Medulla oblongata (tissue), 1 donor: ENCODE results near the gene PARD6A.
"Not testable (repeated sequence)": the region's sequence is repeated elsewhere in the genome, so short reads cannot be mapped to it uniquely, and the experiment has no call there.

ENCODE experiments used
- DNase-seq: peaks from one replicate; pipeline ENCODE4 v3.0.0-alpha.2; 2015; ENCODE audit errors: extremely low spot score

The PARD6A gene

GRCh38 chr16:67685388-67686112 is 24.8 kb downstream of the PARD6A start:
- no peak for DNase-seq

GRCh38 chr16:67693517-67694285 is 32.9 kb downstream of the PARD6A start:
- not testable (repeated sequence) for DNase-seq

GRCh38 chr16:67694611-67695010 is 33.9 kb downstream of the PARD6A start:
- DNase-seq, result no peak

GRCh38 chr16:67697422-67698185 is 36.8 kb downstream of the PARD6A start:
- no peak for DNase-seq

- no peak for DNase-seq
Observed at GRCh38 chr16:67699265-67699664, 38.5 kb downstream of the PARD6A start.

- DNase-seq, result no peak
Observed at GRCh38 chr16:67701420-67701819, 40.7 kb downstream of the PARD6A start.

- DNase-seq, result no peak
Observed at GRCh38 chr16:67702130-67702529, 41.4 kb downstream of the PARD6A start.

GRCh38 chr16:67703626-67704025 is 42.9 kb downstream of the PARD6A start:
- DNase-seq, result no peak

- no peak for DNase-seq
Observed at GRCh38 chr16:67704110-67704509, 43.4 kb downstream of the PARD6A start.

- DNase-seq, result no peak
Observed at GRCh38 chr16:67707210-67707609, 46.5 kb downstream of the PARD6A start.

- DNase-seq, result no peak
Observed at GRCh38 chr16:67707790-67708189, 47.0 kb downstream of the PARD6A start.

- no peak for DNase-seq
Observed at GRCh38 chr16:67708368-67708771, 47.6 kb downstream of the PARD6A start.

- DNase-seq, result no peak
Observed at GRCh38 chr16:67709050-67709449, 48.3 kb downstream of the PARD6A start.

GRCh38 chr16:67710607-67711006 is 49.8 kb downstream of the PARD6A start:
- DNase-seq, result no peak
